K562 (cell line): ENCODE results near the gene RNF217. TPM values are rescaled to one million over a fixed set of nuclear protein-coding genes. Genes with fewer than 3 reads are reported as not detected.
A peak's percentile ranks its signal among the peaks of the same experiment; 100 is the strongest.

Source experiments
- ATAC-seq: fragments of 200-7000 bp; cut with Tn5 transposase; 3 replicates; pipeline ENCODE4 v1.9.1; 2020; ENCODE audit warnings: moderate library complexity
- BruUV-seq: library from RNA; stranded (reverse); fragments of 400-500 nt; replicated peaks from 2 replicates; lab custom pipeline; 2021; lab: Mats Ljungman, UMichigan
- CTCF ChIA-PET: fragments of 300-600 bp; formaldehyde crosslinking; extraction: SDS; loops from one replicate; lab custom pipeline; 2021; ENCODE audit warnings: low intra/inter-chr PET ratio; lab: Yijun Ruan, JAX
- POLR2A ChIA-PET: fragments of 300-600, 350-650 bp; sonication (Branson Sonifier 250); formaldehyde crosslinking; extraction: SDS; loops from one replicate; lab custom pipeline; 2021; ENCODE audit warnings: antibody characterized with exemption, inconsistent platforms; lab: Yijun Ruan, JAX
- DNase-seq, 4 experiments: peaks; one replicate each; pipeline versions ENCODE4 v3.0.0 to v3.0.0-alpha.2; 2011 to 2018; ENCODE audit warnings: low spot score in 3 of 4, mixed read lengths in 3 of 4; ENCODE audit errors: extremely low read depth in 1 of 4
- FAIRE-seq: peaks from 2 replicates; lab custom pipeline; 2011; peaks lifted over from hg19 to GRCh38; lab: Jason Lieb, UNC
- H2AFZ ChIP-seq: 2 replicates; pipeline ENCODE4 v1.6.0; 2011; ENCODE audit warnings: low read depth, low read length, control low read depth, inconsistent platforms
- H3K27ac ChIP-seq: fragments of 200-600 bp; 3 replicates; pipeline ENCODE4 v1.8.0; 2011; ENCODE audit warnings: low read depth, mild to moderate bottlenecking, control low read depth, inconsistent platforms, low read length, moderate library complexity, mixed read lengths; ENCODE audit errors: extremely low read depth
- H3K27me3 ChIP-seq, 2 experiments: fragments of 300-600 bp in 1 of 2; 2 replicates in 1 of 2; 3 replicates in 1 of 2; pipeline versions ENCODE4 v1.6.0 to v1.8.0; 2011; ENCODE audit warnings: inconsistent platforms in 2 of 2, low read length in 2 of 2, mild to moderate bottlenecking in 1 of 2, mixed read lengths in 1 of 2, moderate library complexity in 1 of 2; ENCODE audit not compliant: control insufficient read depth in 2 of 2, insufficient read depth in 2 of 2
- H3K36me3 ChIP-seq: fragments of 300-600 bp; 3 replicates; pipeline ENCODE4 v1.8.0; 2011; ENCODE audit warnings: mild to moderate bottlenecking, low read length, inconsistent platforms; ENCODE audit not compliant: control insufficient read depth, insufficient read depth
- H3K4me1 ChIP-seq, 2 experiments: fragments of 200-600 bp in 1 of 2; replicated peaks in 1 of 2; 2 replicates in 1 of 2; 3 replicates in 1 of 2; pipeline versions ENCODE4 v1.5.1 to v1.8.0; 2011; ENCODE audit warnings: inconsistent platforms in 2 of 2, low read length in 2 of 2, mild to moderate bottlenecking in 1 of 2, mixed read lengths in 1 of 2, moderate library complexity in 1 of 2; ENCODE audit not compliant: control insufficient read depth in 2 of 2, insufficient read depth in 2 of 2
- H3K4me2 ChIP-seq: 2 replicates; pipeline ENCODE4 v1.6.1; 2011; ENCODE audit warnings: low read length, control low read depth, inconsistent platforms, mixed read lengths; ENCODE audit not compliant: insufficient read depth
- H3K4me3 ChIP-seq: fragments of 200-600 bp; sonication (generic), shearing (Covaris generic); 2 replicates; pipeline ENCODE4 v1.5.1; 2016; ENCODE audit warnings: control low read depth, inconsistent platforms
- H3K79me2 ChIP-seq: fragments of 200-600 bp; 3 replicates; pipeline ENCODE4 v1.8.0; 2011; ENCODE audit warnings: low read length, inconsistent platforms; ENCODE audit not compliant: control insufficient read depth, insufficient read depth
- H3K9ac ChIP-seq, 2 experiments: 2 replicates each; pipeline versions ENCODE4 v1.6.0 to v1.6.1; 2011; ENCODE audit warnings: low read depth in 2 of 2, low read length in 2 of 2, control low read depth in 1 of 2, inconsistent platforms in 1 of 2, mild to moderate bottlenecking in 1 of 2, mixed read lengths in 1 of 2; ENCODE audit not compliant: insufficient read depth in 1 of 2
- H3K9me1 ChIP-seq: one replicate; pipeline ENCODE4 v1.6.0; 2011; ENCODE audit warnings: inconsistent platforms, mild to moderate bottlenecking, low read length, moderate library complexity; ENCODE audit not compliant: control insufficient read depth, insufficient read depth
- H3K9me3 ChIP-seq: replicated peaks from 2 replicates; pipeline ENCODE4 v1.5.1; 2011; ENCODE audit warnings: low read depth, low read length, inconsistent platforms; ENCODE audit not compliant: control insufficient read depth, insufficient read depth
- H4K20me1 ChIP-seq: replicated peaks from 2 replicates; pipeline ENCODE4 v1.6.1; 2011; ENCODE audit warnings: low read length, inconsistent platforms, mixed read lengths; ENCODE audit not compliant: control insufficient read depth, insufficient read depth
- CBX3 ChIP-seq, 2 experiments: IDR thresholded peaks; 1 replicate in 1 of 2; 2 replicates in 1 of 2; pipeline ENCODE4 v1.6.1; 2012; ENCODE audit warnings: inconsistent platforms in 2 of 2, low read length in 2 of 2, borderline replicate concordance in 1 of 2, control low read depth in 1 of 2
- CEBPB ChIP-seq: fragments of 450-650 bp; IDR thresholded peaks from 2 replicates; pipeline ENCODE4 v1.6.1; 2016; ENCODE audit warnings: missing genetic modification characterization, missing compliant biosample characterization
- CEBPG ChIP-seq, 3 experiments: fragments of 200-800 bp in 1 of 3; sonication (Bioruptor generic) in 1 of 3; sonication (generic) in 1 of 3; formaldehyde crosslinking in 1 of 3; IDR thresholded peaks in 2 of 3; conservative IDR thresholded peaks in 1 of 3; 2 replicates each; pipeline versions ENCODE4 v1.6.1 to v1.8.0; 2016 to 2022; ENCODE audit warnings: missing compliant biosample characterization in 2 of 3, missing genetic modification characterization in 2 of 3, mild to moderate bottlenecking in 1 of 3, missing genetic modification reagents in 1 of 3
- GABPA ChIP-seq: fragments of 200-800 bp; sonication (Bioruptor generic); conservative IDR thresholded peaks from 2 replicates; pipeline ENCODE4 v1.6.1; 2016; ENCODE audit warnings: low read depth, missing genetic modification characterization, missing compliant biosample characterization
- HDAC1 ChIP-seq, 2 experiments: fragments of 450-650 bp; IDR thresholded peaks; 2 replicates each; pipeline ENCODE4 v1.6.1; 2016 to 2017; ENCODE audit warnings: inconsistent platforms in 1 of 2, mild to moderate bottlenecking in 1 of 2, moderate library complexity in 1 of 2
- KLF6 ChIP-seq: fragments of 250-450 bp; sonication (Bioruptor Pico); IDR thresholded peaks from 2 replicates; pipeline ENCODE4 v1.4.0; 2020; ENCODE audit warnings: mild to moderate bottlenecking, moderate library complexity, borderline replicate concordance
- MLLT1 ChIP-seq, 2 experiments: fragments of 450-650 bp; IDR thresholded peaks; 2 replicates each; pipeline ENCODE4 v1.6.1; 2016
- SIN3A ChIP-seq, 2 experiments: fragments of 150-350 bp in 1 of 2; IDR thresholded peaks; 2 replicates each; pipeline ENCODE4 v1.6.1; 2011 to 2016; ENCODE audit warnings: borderline replicate concordance in 2 of 2, low read depth in 2 of 2, low read length in 2 of 2, mild to moderate bottlenecking in 2 of 2, moderate library complexity in 2 of 2; ENCODE audit not compliant: control insufficient read depth in 1 of 2
- TBP ChIP-seq: optimal IDR thresholded peaks from 2 replicates; pipeline ENCODE3; 2011; ENCODE audit warnings: low read depth, low read length, improper control_type of control experiment
- TRIM24 ChIP-seq, 2 experiments: fragments of 450-650 bp; IDR thresholded peaks; 2 replicates each; pipeline ENCODE4 v1.6.1; 2016
- ZKSCAN8 ChIP-seq: fragments of 200-800 bp; sonication (Bioruptor generic); IDR thresholded peaks from 2 replicates; pipeline ENCODE4 v1.6.1; 2016; ENCODE audit warnings: missing genetic modification characterization, missing compliant biosample characterization
- ZNF316 ChIP-seq: fragments of 450-650 bp; IDR thresholded peaks from 2 replicates; pipeline ENCODE4 v1.6.1; 2016
- ZNF511 ChIP-seq: sonication (generic); formaldehyde crosslinking; IDR thresholded peaks from 2 replicates; pipeline ENCODE4 v1.8.0; 2022; ENCODE audit warnings: mild to moderate bottlenecking, missing genetic modification reagents
- WGBS: fragments of 100-300 bp; shearing (Covaris generic); methylation state at CpG from one replicate; pipeline ENCODE4 v1.1.6; 2016; ENCODE audit warnings: low coverage, mixed read lengths; ENCODE audit not compliant: insufficient coverage; ENCODE audit errors: missing lambda C conversion rate; 5-methylcytosine and 5-hydroxymethylcytosine counted together
- in situ Hi-C: fragments of 300-500 bp; cut with MboI; formaldehyde crosslinking; loops from 4 replicates; pipeline ENCODE4 v1.15.0; 2018; ENCODE audit warnings: inconsistent platforms, mixed read lengths
- intact Hi-C: fragments of 100-400 bp; cut with micrococcal nuclease; formaldehyde crosslinking; loops from 2 replicates; pipeline ENCODE4 v1.14.2; 2022
- polyA plus RNA-seq, 8 experiments: library from polyadenylated mRNA; depleted of rRNA in 4 of 8; stranded (reverse) in 5 of 8; unstranded in 3 of 8; fragments of >200 nt; fragmentation: Nextera tagmentation in 2 of 8; fragmentation: Illumina TruSeq in 1 of 8; extraction: Ambion mirVana in 2 of 8; extraction: Trizol in 1 of 8; gene quantifications; 2 replicates each; pipeline versions ENCODE4 v1.2.1 to v1.2.3, GENCODE V29; 2011 to 2014; ENCODE audit warnings: inconsistent platforms in 1 of 8, missing spikeins in 1 of 8
- total RNA-seq, 7 experiments: library from RNA; depleted of rRNA in 6 of 7; stranded (reverse); fragments of >200 nt in 6 of 7; fragmentation: Illumina TruSeq in 2 of 7; extraction: Trizol in 2 of 7; gene quantifications; 2 replicates each; pipeline versions ENCODE4 v1.2.1 to v1.2.3, GENCODE V29; 2011 to 2021; ENCODE audit warnings: low replicate concordance in 1 of 7
- TF ChIP-seq, protein P1 (sequence below), 2 experiments: IDR thresholded peaks; 2 replicates each; pipeline ENCODE4 v1.6.1; 2012; ENCODE audit warnings: improper control_type of control experiment in 2 of 2, low read depth in 2 of 2, low read length in 2 of 2, borderline replicate concordance in 1 of 2

Gene RNF217
- total and polyA plus RNA-seq, 9 of the 15 experiments (the other 6 are each of a cell fraction or from before 2014, with no cell fraction given): 2.9 to 25.6 (median 12.0) TPM

DNA sequence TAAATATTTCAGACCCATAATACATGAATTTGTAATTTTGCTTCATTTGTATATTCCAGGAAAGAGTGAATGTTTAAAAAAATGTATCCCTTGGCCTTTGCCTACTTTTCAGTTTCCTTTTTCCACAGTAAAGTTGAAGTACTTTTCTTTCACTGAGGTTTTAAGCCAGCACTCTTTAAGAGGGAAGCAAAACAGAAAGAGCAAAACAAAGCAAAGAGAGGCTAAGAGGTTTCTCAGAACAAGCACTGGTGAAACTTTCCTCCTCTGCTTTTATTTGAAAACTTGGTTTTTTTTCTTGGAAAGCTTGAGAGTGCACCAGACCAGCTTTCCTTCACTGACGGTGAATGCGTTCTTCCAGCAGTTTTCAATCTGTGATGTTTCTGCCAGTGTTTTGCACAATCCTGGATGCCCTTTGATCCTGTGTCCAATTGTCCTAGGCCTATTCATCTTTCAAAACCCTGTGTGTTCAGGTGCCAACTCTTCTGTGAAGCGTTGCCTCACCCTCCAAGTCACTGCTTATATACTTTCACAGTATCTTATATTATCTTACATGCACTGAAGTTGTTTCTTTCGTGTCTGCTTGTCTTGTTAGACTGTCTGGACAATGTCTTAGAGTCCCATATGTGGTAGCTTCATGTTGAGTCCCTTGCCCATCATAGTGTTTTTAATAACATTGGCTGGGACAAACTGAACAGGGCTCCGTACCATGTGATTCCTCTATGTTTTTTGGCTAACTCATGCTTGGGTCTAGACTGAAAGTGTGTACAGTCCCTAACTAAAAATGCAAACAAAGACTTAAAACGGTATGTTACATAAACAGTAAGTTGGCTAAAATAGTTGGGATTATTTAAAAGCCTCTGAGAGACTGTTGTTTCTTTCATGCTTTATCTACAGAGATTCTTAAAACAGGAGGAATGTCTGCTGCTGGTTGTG, 1.9 kb downstream of the RNF217 start:
- H3K4me2 ChIP-seq: peak overlapping the region; percentile 93
- H3K27ac ChIP-seq: peak overlapping the region; percentile 84
- intact Hi-C loops: loop anchor here (2.0 to 10.0 kb wide), 4 partner anchors 51 to 821 kb away; partner anchors contain the start of genes HDDC2 and TPD52L1
- peak overlapping the region; percentile 75 for H3K4me3 ChIP-seq
- H3K27me3 ChIP-seq: no peaks in the 10 kb centered on the region
- no peak for FAIRE-seq
- ChIA-PET CTCF (no interaction called here), POLR2A (interaction anchor here (1.3 to 1.8 kb wide), 4 partner anchors 10 to 211 kb away, joined by 3 to 5 read pairs (median 4); no protein-coding TSS in a partner anchor)
- no peaks in the 10 kb centered on the region for H3K9me3 ChIP-seq
- 0 out of 2 replicates have a peak overlapping the region, but pooled peaks have one; percentile 28 for H2AFZ ChIP-seq
- in situ Hi-C loops: no loop called here
- DNase-seq: peak in 2 of 4 experiments; percentile 20 to 42
- peak; percentile 13 for ATAC-seq
- peaks cover 32% of the 10 kb centered on the region for H3K36me3 ChIP-seq
- WGBS: 0% methylated on average over 6 of the region's 6 CpGs
- no peaks in the 10 kb centered on the region for H4K20me1 ChIP-seq
- H3K79me2 ChIP-seq: peaks cover 80% of the 10 kb centered on the region
- peak overlapping the region; percentile 89 for H3K9ac ChIP-seq
- BruUV-seq: TSS peak; percentile 39
- H3K9me1 ChIP-seq: no peaks in the 10 kb centered on the region
- peaks cover 18 to 19% of the 10 kb centered on the region in 2 experiments; a peak in 4 of 5 replicates for H3K4me1 ChIP-seq
- 0 out of 2 replicates have a peak, but pooled peaks have one; percentile 1 for TF ChIP-seq GABPA (tag)
- TF ChIP-seq HDAC1 (IDR thresholded peaks at IDR 0.05): peak in 1 of 2 experiments; percentile 15; a peak in 1 of 4 replicates
- TF ChIP-seq MLLT1 (IDR thresholded peaks at IDR 0.05): peak; percentile 12 to 70; a peak in 2 of 4 replicates
- TF ChIP-seq ZKSCAN8: 0 out of 2 replicates have a peak, but pooled peaks have one; percentile 48
- peak; percentile 41 for TF ChIP-seq TBP
- no peak for TF ChIP-seq CEBPG (CRISPR knock-in tag; IDR thresholded peaks at IDR 0.05)
- peak in 1 of 2 experiments; percentile 60; a peak in 1 of 4 replicates for TF ChIP-seq CEBPG (tag; conservative IDR thresholded peaks at IDR 0.05 in 1 of 2, IDR thresholded peaks at IDR 0.05 in 1 of 2)
- TF ChIP-seq SIN3A (IDR thresholded peaks at IDR 0.05; ENCODE audit: borderline replicate concordance in 2 of 2, control insufficient read depth in 1 of 2, low read depth in 2 of 2, low read length in 2 of 2): peak in 1 of 2 experiments; percentile 39; a peak in 1 of 4 replicates
- no peak for TF ChIP-seq KLF6
- no peak for TF ChIP-seq ZNF511 (CRISPR knock-in tag)
- 0 out of 2 replicates have a peak, but pooled peaks have one; percentile 11 for TF ChIP-seq CEBPB (tag)
- TF ChIP-seq, protein P1, sequence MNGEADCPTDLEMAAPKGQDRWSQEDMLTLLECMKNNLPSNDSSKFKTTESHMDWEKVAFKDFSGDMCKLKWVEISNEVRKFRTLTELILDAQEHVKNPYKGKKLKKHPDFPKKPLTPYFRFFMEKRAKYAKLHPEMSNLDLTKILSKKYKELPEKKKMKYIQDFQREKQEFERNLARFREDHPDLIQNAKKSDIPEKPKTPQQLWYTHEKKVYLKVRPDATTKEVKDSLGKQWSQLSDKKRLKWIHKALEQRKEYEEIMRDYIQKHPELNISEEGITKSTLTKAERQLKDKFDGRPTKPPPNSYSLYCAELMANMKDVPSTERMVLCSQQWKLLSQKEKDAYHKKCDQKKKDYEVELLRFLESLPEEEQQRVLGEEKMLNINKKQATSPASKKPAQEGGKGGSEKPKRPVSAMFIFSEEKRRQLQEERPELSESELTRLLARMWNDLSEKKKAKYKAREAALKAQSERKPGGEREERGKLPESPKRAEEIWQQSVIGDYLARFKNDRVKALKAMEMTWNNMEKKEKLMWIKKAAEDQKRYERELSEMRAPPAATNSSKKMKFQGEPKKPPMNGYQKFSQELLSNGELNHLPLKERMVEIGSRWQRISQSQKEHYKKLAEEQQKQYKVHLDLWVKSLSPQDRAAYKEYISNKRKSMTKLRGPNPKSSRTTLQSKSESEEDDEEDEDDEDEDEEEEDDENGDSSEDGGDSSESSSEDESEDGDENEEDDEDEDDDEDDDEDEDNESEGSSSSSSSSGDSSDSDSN (IDR thresholded peaks at IDR 0.05; ENCODE audit: borderline replicate concordance in 1 of 2, low read depth in 2 of 2, low read length in 2 of 2): peak in 1 of 2 experiments; percentile 57; a peak in 1 of 4 replicates
- peak; percentile 42; the same call in 1 of the 2 replicates for TF ChIP-seq ZNF316
- no peak for TF ChIP-seq TRIM24 (IDR thresholded peaks at IDR 0.05)
- TF ChIP-seq CBX3 (IDR thresholded peaks at IDR 0.05; ENCODE audit: borderline replicate concordance in 1 of 2, low read length in 2 of 2): no peak
